GM10847 (cell line): ENCODE data around the gene SYTL5.

ENCODE experiments used
- POLR2A ChIP-seq: IDR thresholded peaks from 2 replicates; pipeline ENCODE4 v1.6.1; 2011; ENCODE audit not compliant: insufficient read length; ENCODE audit errors: extremely low read depth

The SYTL5 gene

GRCh38 chrX:38138157-38138891, 132.0 kb downstream of the SYTL5 start:
- no peak for TF ChIP-seq POLR2A

GRCh38 chrX:38138900-38139299, 132.5 kb downstream of the SYTL5 start:
- TF ChIP-seq POLR2A: no peak

GRCh38 chrX:38142610-38143009, 136.3 kb downstream of the SYTL5 start:
- no peak for TF ChIP-seq POLR2A

GRCh38 chrX:38149016-38149415, 142.7 kb downstream of the SYTL5 start:
- no peak for TF ChIP-seq POLR2A

- no peak for TF ChIP-seq POLR2A
These were observed 144.6 kb downstream of the SYTL5 start for GRCh38 chrX:38150993-38151392.

GRCh38 chrX:38151441-38151840, 145.1 kb downstream of the SYTL5 start:
- TF ChIP-seq POLR2A: no peak

GRCh38 chrX:38154340-38154739, 148.0 kb downstream of the SYTL5 start:
- TF ChIP-seq POLR2A: no peak

GRCh38 chrX:38154818-38155217, 148.5 kb downstream of the SYTL5 start:
- no peak for TF ChIP-seq POLR2A

- TF ChIP-seq POLR2A: no peak
These were observed 150.5 kb downstream of the SYTL5 start for GRCh38 chrX:38156838-38157237.

- TF ChIP-seq POLR2A: no peak
These were observed 156.8 kb downstream of the SYTL5 start for GRCh38 chrX:38163193-38163592.

- TF ChIP-seq POLR2A: no peak
These were observed 158.7 kb downstream of the SYTL5 start for GRCh38 chrX:38165023-38165422.

- TF ChIP-seq POLR2A: no peak
These were observed 160.2 kb downstream of the SYTL5 start for GRCh38 chrX:38166478-38167083.

- TF ChIP-seq POLR2A: no peak
These were observed 164.2 kb downstream of the SYTL5 start for GRCh38 chrX:38170556-38170955.

- TF ChIP-seq POLR2A: no peak
These were observed 166.2 kb downstream of the SYTL5 start for GRCh38 chrX:38172596-38172995.

- no peak for TF ChIP-seq POLR2A
These were observed 168.8 kb downstream of the SYTL5 start for GRCh38 chrX:38175139-38175538.

GRCh38 chrX:38178396-38178795, 172.0 kb downstream of the SYTL5 start:
- no peak for TF ChIP-seq POLR2A
